ENCODE measurements around the gene RMDN2.

DNA sequence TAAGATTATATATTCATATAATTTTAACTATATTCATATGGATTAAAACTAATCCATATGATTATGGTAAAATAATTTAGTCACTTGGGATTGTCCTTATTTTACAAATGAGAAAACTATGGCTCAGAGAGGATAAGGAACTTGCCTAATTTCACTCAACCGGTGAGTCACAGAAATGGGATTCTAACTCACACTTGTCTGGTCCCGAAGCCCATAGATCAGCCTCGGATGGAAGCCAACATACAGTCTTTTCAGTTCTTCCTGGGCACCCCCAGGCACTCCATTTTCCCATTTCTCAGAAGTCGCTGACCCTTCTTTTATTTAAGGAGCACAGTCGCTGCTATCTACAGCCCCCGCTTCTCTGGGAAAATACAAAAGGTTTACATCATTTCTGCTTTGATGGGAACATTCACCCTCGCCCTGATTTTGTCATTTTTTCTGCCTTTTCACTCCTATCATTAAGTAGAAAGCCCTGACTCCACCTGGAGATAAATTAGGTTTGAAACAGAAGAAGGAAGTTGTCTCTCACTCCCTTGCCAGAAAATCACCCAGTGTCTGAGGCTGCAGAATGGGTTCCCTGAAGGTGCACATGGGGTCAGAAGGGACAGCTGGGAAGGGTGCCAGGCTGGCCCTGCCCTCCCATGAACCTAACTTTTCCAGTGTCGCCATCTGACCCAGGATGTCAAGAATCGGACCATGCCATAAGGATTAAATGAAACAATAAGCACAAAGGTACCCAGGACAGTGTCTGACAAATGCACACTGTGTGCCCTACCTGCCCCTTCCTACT, 114.2 kb downstream of the RMDN2 start:
- TF ChIP-seq, protein P1, sequence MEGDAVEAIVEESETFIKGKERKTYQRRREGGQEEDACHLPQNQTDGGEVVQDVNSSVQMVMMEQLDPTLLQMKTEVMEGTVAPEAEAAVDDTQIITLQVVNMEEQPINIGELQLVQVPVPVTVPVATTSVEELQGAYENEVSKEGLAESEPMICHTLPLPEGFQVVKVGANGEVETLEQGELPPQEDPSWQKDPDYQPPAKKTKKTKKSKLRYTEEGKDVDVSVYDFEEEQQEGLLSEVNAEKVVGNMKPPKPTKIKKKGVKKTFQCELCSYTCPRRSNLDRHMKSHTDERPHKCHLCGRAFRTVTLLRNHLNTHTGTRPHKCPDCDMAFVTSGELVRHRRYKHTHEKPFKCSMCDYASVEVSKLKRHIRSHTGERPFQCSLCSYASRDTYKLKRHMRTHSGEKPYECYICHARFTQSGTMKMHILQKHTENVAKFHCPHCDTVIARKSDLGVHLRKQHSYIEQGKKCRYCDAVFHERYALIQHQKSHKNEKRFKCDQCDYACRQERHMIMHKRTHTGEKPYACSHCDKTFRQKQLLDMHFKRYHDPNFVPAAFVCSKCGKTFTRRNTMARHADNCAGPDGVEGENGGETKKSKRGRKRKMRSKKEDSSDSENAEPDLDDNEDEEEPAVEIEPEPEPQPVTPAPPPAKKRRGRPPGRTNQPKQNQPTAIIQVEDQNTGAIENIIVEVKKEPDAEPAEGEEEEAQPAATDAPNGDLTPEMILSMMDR (IDR thresholded peaks at IDR 0.05): no peak
- no peak for TF ChIP-seq POLR2A (IDR thresholded peaks at IDR 0.05)

Measured in tibial nerve (tissue), 3 donors.